GM23338 (cell line): ENCODE data around the gene DLG5. TPM values are rescaled to one million over a fixed set of nuclear protein-coding genes. Genes with fewer than 3 reads are reported as not detected.

Source experiments
- ATAC-seq: fragments of 200-7000 bp; cut with Tn5 transposase; 3 replicates; pipeline ENCODE4 v1.9.1; 2020
- DNase-seq: peaks from one replicate; pipeline ENCODE4 v3.0.0-alpha.2; 2015; ENCODE audit warnings: low spot score
- H2AFZ ChIP-seq: fragments of 200-600 bp; sonication (generic); 2 replicates; pipeline ENCODE4 v1.8.0; 2016; ENCODE audit warnings: antibody characterized with exemption, mild to moderate bottlenecking, moderate library complexity
- H3F3A ChIP-seq: fragments of 200-600 bp; sonication (generic); replicated peaks from 2 replicates; pipeline ENCODE4 v1.8.0; 2017; ENCODE audit warnings: antibody characterized with exemption, mixed run types, low read depth
- H3K27ac ChIP-seq: fragments of 200-600 bp; sonication (generic); 2 replicates; pipeline ENCODE4 v1.6.1; 2016; ENCODE audit warnings: low read depth
- H3K27me3 ChIP-seq: fragments of 200-600 bp; sonication (generic); 2 replicates; pipeline ENCODE4 v1.8.0; 2016; ENCODE audit warnings: mild to moderate bottlenecking, mixed run types, moderate library complexity; ENCODE audit not compliant: insufficient read depth
- H3K36me3 ChIP-seq: fragments of 200-600 bp; sonication (generic); 2 replicates; pipeline ENCODE4 v1.8.0; 2016; ENCODE audit warnings: mild to moderate bottlenecking; ENCODE audit not compliant: insufficient read depth
- H3K4me1 ChIP-seq: fragments of 200-600 bp; sonication (generic); 2 replicates; pipeline ENCODE4 v1.8.0; 2016; ENCODE audit warnings: mild to moderate bottlenecking, moderate library complexity; ENCODE audit not compliant: insufficient read depth
- H3K4me2 ChIP-seq: fragments of 200-600 bp; sonication (generic); 2 replicates; pipeline ENCODE4 v1.7.1; 2017; ENCODE audit warnings: mixed run types
- H3K4me3 ChIP-seq: fragments of 200-600 bp; sonication (generic); 2 replicates; pipeline ENCODE4 v1.6.1; 2016; ENCODE audit warnings: mixed run types
- H3K79me2 ChIP-seq: fragments of 200-600 bp; sonication (generic); replicated peaks from 2 replicates; pipeline ENCODE4 v1.8.0; 2017; ENCODE audit warnings: mild to moderate bottlenecking; ENCODE audit not compliant: insufficient read depth
- H3K9me2 ChIP-seq: fragments of 200-600 bp; sonication (generic); 2 replicates; pipeline ENCODE4 v1.8.0; 2017; ENCODE audit not compliant: insufficient read depth
- H4K20me1 ChIP-seq: fragments of 200-600 bp; sonication (generic); replicated peaks from 2 replicates; pipeline ENCODE4 v1.8.0; 2017; ENCODE audit warnings: mild to moderate bottlenecking; ENCODE audit not compliant: insufficient read depth
- H3K27ac Mint-ChIP-seq: 2 replicates; pipeline ENCODE4 v1.8.0; 2020; ENCODE audit warnings: inconsistent platforms, mild to moderate bottlenecking, moderate library complexity, mixed read lengths
- H3K27me3 Mint-ChIP-seq: 3 replicates; pipeline ENCODE4 v1.8.0; 2022; ENCODE audit warnings: low read depth, mild to moderate bottlenecking, moderate library complexity, mixed read lengths, inconsistent platforms; ENCODE audit not compliant: insufficient read depth, poor library complexity
- H3K36me3 Mint-ChIP-seq: 3 replicates; pipeline ENCODE4 v1.8.0; 2021; ENCODE audit warnings: low read depth, mild to moderate bottlenecking, inconsistent platforms, moderate library complexity, mixed read lengths
- H3K4me1 Mint-ChIP-seq: 3 replicates; pipeline ENCODE4 v1.8.0; 2020; ENCODE audit warnings: mild to moderate bottlenecking, inconsistent platforms, mixed read lengths
- H3K4me3 Mint-ChIP-seq: 3 replicates; pipeline ENCODE4 v1.8.0; 2021; ENCODE audit warnings: moderate library complexity, mild to moderate bottlenecking, inconsistent platforms, mixed read lengths
- H3K9me3 Mint-ChIP-seq: 3 replicates; pipeline ENCODE4 v1.8.0; 2020; ENCODE audit warnings: moderate library complexity, mild to moderate bottlenecking, inconsistent platforms, mixed read lengths
- ETS1 ChIP-seq: IDR thresholded peaks from 2 replicates; pipeline ENCODE4 v1.6.1; 2016; ENCODE audit warnings: antibody characterized with exemption
- EZH2phosphoT487 ChIP-seq: fragments of 200-600 bp; sonication (generic); IDR thresholded peaks from one replicate; pipeline ENCODE4 v1.8.1; 2018; ENCODE audit warnings: antibody characterized with exemption; ENCODE audit not compliant: unreplicated experiment
- JUNB ChIP-seq: IDR thresholded peaks from one replicate; pipeline ENCODE4 v1.6.1; 2016; ENCODE audit warnings: antibody characterized with exemption; ENCODE audit not compliant: unreplicated experiment
- NANOG ChIP-seq: IDR thresholded peaks from 2 replicates; pipeline ENCODE4 v1.6.1; 2016; ENCODE audit warnings: antibody characterized with exemption, borderline replicate concordance
- STAT1 ChIP-seq: IDR thresholded peaks from one replicate; pipeline ENCODE4 v1.6.1; 2016; ENCODE audit warnings: antibody characterized with exemption; ENCODE audit not compliant: unreplicated experiment
- ZNF331 ChIP-seq: fragments of 250-450 bp; sonication (Bioruptor Pico); IDR thresholded peaks from 2 replicates; pipeline ENCODE4 v1.5.0; 2020; ENCODE audit warnings: low read depth, mild to moderate bottlenecking, moderate library complexity
- ZNF462 ChIP-seq: fragments of 250-450 bp; sonication (Bioruptor Pico); IDR thresholded peaks from 2 replicates; pipeline ENCODE4 v1.5.0; 2020; ENCODE audit warnings: mild to moderate bottlenecking, moderate library complexity
- polyA plus RNA-seq: library from polyadenylated mRNA; unstranded; fragments of >200 nt; fragmentation: Nextera tagmentation; extraction: Ambion mirVana; gene quantifications from 2 replicates; pipeline ENCODE4 v1.2.1, GENCODE V29; 2016
- total RNA-seq: library from RNA; depleted of rRNA; stranded (reverse); fragments of >200 nt; shearing (Covaris generic); gene quantifications from 2 replicates; pipeline ENCODE4 v1.2.3, GENCODE V29; 2014

DLG5 gene
- total and polyA plus RNA-seq, 2 experiments from 2014 or later = 7.4 to 66.6 TPM

- TF ChIP-seq ZNF462 (CRISPR knock-in tag) (no peak), ZNF331 (CRISPR knock-in tag) (no peak), EZH2phosphoT487 (no peak), STAT1 (no peak), ETS1 (no peak), JUNB (no peak)
Observed at GRCh38 chr10:77845451-77845850, 81.1 kb downstream of the DLG5 start (continued).

- H3K4me3 Mint-ChIP-seq = no peak overlapping the region
- H3K4me3 ChIP-seq = no peak overlapping the region
- no peaks in the 10 kb centered on the region; the same call in 1 of the 2 replicates for H3K36me3 ChIP-seq
- no peaks in the 10 kb centered on the region; the same call in 1 of the 2 replicates for H4K20me1 ChIP-seq
- no peaks in the 10 kb centered on the region for H3F3A ChIP-seq
- H3K27ac Mint-ChIP-seq = peak overlapping the region; percentile 74
- H3K4me2 ChIP-seq = no peak overlapping the region
- H3K9me3 Mint-ChIP-seq = no peaks in the 10 kb centered on the region; the same call in 2 of the 3 replicates
- H3K27me3 Mint-ChIP-seq = peaks cover 14% of the 10 kb centered on the region
- H3K27ac ChIP-seq = no peak overlapping the region
- peaks cover 11% of the 10 kb centered on the region; the same call in 1 of the 2 replicates for H3K4me1 ChIP-seq
- H3K79me2 ChIP-seq = 0 out of 2 replicates have a peak, but pooled peaks cover 3% of the 10 kb centered on the region
- H3K9me2 ChIP-seq = no peaks in the 10 kb centered on the region
- H3K36me3 Mint-ChIP-seq = peaks cover 51% of the 10 kb centered on the region
- H2AFZ ChIP-seq = no peak overlapping the region
- H3K4me1 Mint-ChIP-seq = peaks cover 45% of the 10 kb centered on the region
- H3K27me3 ChIP-seq = no peaks in the 10 kb centered on the region
- ATAC-seq = no peak
- DNase-seq = peak; percentile 30
- TF ChIP-seq NANOG = no peak
- TF ChIP-seq ZNF462 (CRISPR knock-in tag) = no peak
- TF ChIP-seq STAT1 = no peak
Observed at GRCh38 chr10:77844713-77845445, 81.7 kb downstream of the DLG5 start.
